AG04449 (cell line): Measurements from ENCODE around the gene CCDC57.

Experiments used
- CTCF ChIA-PET: fragments of 350-600 bp; formaldehyde crosslinking; extraction: SDS; loops from one replicate; lab custom pipeline; 2021; ENCODE audit warnings: antibody characterized with exemption; lab: Yijun Ruan, JAX
- POLR2A ChIA-PET: fragments of 400-600, 350-600 bp; formaldehyde crosslinking; extraction: SDS; loops from one replicate; lab custom pipeline; 2020; ENCODE audit warnings: antibody characterized with exemption, inconsistent platforms; lab: Yijun Ruan, JAX
- DNase-seq: peaks from one replicate; pipeline ENCODE4 v3.0.0-alpha.2; 2010; ENCODE audit warnings: low read depth, low spot score
- H3K4me3 ChIP-seq: 2 replicates; pipeline ENCODE4 v1.5.1; 2011; ENCODE audit warnings: low read depth, mild to moderate bottlenecking, control low read depth, low read length
- TF ChIP-seq, protein P1 (sequence below): IDR thresholded peaks from one replicate; pipeline ENCODE4 v1.5.1; 2011; ENCODE audit warnings: mild to moderate bottlenecking, moderate library complexity, low read length, control low read depth, inconsistent platforms; ENCODE audit not compliant: insufficient read depth; ENCODE audit errors: missing control alignments

The CCDC57 gene

DNA sequence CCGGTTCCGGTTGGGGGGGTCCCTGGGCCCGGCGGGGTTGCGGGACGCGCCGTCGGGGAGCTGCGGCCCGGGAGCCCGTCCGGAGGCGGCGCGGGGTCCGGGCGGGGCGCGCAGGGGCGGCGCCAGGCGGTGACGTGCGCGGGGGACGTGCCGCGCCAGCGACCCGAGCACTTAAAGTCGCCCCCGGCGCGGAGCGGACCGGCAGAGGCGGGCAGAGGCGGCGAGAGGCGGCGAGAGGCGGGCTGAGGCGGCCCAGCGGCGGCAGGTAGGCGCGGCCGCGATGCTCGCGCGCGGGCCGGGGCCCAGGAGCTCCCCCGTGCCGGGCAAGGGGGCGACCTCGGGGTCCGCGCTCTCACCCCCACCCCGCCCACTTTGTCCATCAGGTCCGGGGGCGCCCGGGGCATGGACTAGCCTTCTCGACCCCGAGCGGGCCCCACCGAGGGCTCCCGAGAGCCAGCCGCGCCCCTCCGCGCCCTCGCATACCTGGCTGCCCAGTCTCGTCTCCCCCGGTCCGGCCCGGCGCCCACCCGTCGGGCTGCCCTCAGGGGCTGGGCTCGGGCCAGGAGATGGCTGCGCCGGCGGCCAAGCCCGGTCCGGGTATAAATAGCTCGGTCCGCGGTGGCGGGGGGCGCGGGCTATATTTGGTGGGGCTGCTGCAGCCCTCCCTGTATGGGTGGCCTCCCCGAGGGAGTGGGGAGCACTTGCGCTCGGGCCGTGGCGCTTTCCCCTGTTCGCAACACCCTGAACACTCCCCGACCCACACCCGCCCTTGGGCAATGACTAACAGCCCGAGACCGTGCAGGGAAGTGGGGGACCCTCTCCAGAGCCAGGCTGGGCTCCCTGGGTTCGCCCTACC is 16.4 kb upstream of the CCDC57 start, which contains the start of gene SLC16A3:
Gene SLC16A3, plus strand, starts transcription at position 201 of the 856 bp plus-strand sequence. CDS start 6,967 bp downstream, outside the sequence.
- DNase-seq, result no peak
- POLR2A ChIA-PET, result interaction anchor here (0.6 to 4.6 kb wide), 20 partner anchors 10 to 302 kb away, joined by 3 to 101 read pairs (median 3); partner anchors contain the start of genes CCDC57, CENPX, FASN and LRRC45
- H3K4me3 ChIP-seq, result peak within 1 kb of the TSS; percentile 86

DNA sequence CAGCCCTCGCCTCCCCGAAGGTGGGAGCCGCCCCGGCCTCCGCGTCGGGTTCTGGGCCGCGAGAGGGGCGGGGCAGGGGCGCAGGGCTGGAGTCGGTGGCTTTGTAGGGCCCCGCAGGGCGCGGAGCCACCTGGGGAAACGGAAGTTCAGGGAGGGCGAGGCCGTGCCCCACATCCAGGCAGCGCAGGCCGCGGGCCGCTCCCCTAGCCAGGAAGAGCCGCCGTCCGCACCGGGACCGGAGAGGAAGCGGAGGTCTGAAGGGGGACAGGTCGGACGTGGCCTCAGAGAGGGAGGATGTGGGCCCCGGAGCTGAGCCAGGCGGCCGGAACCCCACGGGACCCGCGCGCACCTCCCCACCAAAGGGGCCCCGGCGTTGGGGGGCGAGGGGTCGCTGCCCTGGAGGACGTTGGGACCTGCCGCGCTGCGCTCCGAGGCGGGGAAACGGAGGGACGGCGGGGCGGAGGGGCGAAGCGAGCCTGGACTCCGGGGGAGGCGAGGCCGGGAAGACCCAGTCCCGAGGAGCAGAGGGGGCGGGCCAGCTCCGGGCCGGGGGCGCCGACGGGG is 15.7 kb upstream of the CCDC57 start:
- POLR2A ChIA-PET, result interaction anchor here (0.6 to 4.6 kb wide), 16 partner anchors 11 to 301 kb away, joined by 3 to 101 read pairs (median 3); partner anchors contain the start of genes CCDC57, CENPX, LRRC45 and MAFG
- peak overlapping the region; percentile 86 for H3K4me3 ChIP-seq
- DNase-seq, result no peak
- CTCF ChIA-PET, result interaction anchor here (1.5 to 3.7 kb wide), 3 partner anchors 10 to 198 kb away, joined by 4 to 18 read pairs (median 8); no protein-coding TSS in a partner anchor
- TF ChIP-seq, protein P1, sequence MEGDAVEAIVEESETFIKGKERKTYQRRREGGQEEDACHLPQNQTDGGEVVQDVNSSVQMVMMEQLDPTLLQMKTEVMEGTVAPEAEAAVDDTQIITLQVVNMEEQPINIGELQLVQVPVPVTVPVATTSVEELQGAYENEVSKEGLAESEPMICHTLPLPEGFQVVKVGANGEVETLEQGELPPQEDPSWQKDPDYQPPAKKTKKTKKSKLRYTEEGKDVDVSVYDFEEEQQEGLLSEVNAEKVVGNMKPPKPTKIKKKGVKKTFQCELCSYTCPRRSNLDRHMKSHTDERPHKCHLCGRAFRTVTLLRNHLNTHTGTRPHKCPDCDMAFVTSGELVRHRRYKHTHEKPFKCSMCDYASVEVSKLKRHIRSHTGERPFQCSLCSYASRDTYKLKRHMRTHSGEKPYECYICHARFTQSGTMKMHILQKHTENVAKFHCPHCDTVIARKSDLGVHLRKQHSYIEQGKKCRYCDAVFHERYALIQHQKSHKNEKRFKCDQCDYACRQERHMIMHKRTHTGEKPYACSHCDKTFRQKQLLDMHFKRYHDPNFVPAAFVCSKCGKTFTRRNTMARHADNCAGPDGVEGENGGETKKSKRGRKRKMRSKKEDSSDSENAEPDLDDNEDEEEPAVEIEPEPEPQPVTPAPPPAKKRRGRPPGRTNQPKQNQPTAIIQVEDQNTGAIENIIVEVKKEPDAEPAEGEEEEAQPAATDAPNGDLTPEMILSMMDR, result no peak

More for the DNA sequence above, 16.4 kb upstream of the CCDC57 start, which contains the start of gene SLC16A3:
- CTCF ChIA-PET, result interaction anchor here (1.5 to 3.7 kb wide), 3 partner anchors 10 to 199 kb away, joined by 4 to 18 read pairs (median 8); no protein-coding TSS in a partner anchor
- TF ChIP-seq, protein P1, result no peak

DNA sequence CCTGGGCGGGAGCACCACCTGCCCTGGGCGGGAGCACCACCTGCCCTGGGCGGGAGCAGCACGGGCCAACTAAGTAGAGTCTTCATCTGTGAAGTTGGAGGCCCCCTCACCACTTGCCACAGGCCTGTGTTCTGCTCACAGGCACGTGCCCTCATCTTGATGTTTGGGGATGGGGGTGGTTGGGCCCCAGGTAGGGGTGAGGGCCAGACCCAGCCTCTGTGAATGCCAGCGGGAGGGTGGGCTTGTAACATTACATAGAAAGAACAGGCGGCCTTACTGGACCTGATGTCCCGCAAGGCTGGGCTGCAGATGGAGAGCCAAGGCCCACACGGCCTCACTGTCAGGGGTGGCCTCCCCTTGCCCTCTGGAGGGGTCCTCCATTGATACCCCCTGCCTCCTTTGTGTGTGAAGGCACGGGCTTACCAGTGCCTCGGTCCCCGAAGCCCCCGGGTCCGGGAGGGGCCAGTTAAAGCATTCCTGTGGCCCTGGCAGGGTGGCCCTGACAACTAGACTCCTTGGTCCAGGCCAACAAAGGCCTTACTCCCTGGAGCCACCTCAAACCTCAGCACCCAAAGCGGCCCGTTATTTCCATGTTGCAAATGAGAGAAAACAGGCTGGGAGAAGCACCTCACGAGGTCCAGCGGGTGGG is 15.1 kb upstream of the CCDC57 start:
- ChIA-PET POLR2A (interaction anchor here (2.9 to 4.5 kb wide), 2 partner anchors 11 to 22 kb away, joined by 20 to 101 read pairs; partner anchors contain the start of gene CCDC57), CTCF (interaction anchor here (2.4 kb wide), 1 partner anchor 8 kb away, joined by 14 read pairs; no protein-coding TSS in a partner anchor)
- H3K4me3 ChIP-seq, result peak overlapping the region; percentile 86
- DNase-seq, result no peak
- TF ChIP-seq, protein P1, result no peak

DNA sequence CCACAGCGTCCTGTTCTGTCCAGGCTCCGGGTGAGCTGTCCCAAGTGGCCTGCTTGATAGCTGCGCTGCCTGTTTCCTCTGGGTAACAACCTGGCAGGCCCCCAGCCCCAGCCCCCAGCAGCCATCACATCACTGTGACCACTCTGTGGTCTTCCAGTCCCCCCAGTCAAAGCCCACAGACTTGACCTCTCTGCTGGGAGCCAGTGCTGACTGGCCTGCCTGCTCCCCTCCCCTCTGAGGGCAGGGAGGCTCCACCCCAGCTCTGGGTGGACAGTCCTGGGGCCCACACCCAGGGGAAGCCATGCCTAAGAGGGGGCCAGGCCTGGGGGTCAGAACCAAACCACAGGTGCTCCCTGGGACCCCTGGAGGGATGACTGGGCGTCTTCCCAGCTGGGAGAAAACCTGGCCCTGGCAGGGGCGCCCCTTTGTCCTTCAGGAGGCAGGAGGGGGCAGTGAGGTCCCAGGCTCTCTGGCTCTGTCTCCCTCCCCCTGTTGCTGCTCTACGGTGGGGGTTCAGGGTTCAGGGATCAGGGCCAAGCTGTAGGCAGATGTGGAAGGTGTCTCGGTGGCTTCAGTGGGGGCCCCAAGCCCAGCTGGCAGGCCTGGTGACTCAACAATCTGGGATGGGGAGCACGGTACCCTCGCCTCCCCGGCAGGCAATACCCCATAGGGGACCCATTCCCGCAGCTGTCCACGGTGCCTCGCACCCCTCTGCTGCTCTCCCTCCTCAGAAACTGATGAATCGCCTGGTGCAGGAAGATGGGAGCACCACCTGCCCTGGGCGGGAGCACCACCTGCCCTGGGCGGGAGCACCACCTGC is 14.4 kb upstream of the CCDC57 start:
- ChIA-PET POLR2A (no interaction called here), CTCF (interaction anchor here (1.1 to 2.4 kb wide), 2 partner anchors 9 to 21 kb away, joined by 4 to 14 read pairs; no protein-coding TSS in a partner anchor)
- TF ChIP-seq, protein P1, result no peak

DNA sequence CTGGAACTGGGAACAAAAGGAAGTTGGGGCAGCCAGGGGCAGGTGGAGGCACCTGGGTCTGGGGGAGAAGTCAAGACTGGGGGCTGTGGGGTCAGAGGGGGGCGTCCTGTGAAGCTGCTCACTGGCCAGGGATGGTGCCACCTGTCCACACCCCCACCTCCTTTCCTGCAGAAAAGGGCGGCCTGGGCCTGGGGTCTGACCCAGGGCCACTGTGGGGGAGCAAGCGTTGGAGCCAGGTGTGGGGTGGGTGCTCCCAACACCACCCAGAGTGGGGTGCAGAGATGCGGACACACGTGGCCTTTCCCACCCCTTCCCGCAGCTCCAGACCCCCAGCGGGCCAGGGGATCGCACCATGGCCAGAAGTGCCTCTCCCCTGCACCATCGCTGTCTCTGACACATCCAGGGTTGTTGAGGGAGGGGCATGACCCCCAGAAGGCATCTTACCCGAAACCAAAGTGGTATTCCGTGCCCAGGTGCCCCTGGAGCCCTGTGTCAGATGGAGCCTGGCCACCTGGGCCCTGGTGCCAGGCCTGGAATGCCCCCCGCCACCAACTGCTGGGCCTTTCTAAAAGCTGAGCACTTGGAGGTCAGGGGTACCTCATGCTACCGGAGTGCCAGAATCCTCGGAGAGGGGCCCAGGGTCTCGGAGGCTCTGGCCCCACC is 13.6 kb upstream of the CCDC57 start:
- H3K4me3 ChIP-seq, result no peak overlapping the region
- POLR2A ChIA-PET, result no interaction called here
- TF ChIP-seq, protein P1, result no peak
- DNase-seq, result no peak
- CTCF ChIA-PET, result interaction anchor here (1.1 to 2.4 kb wide), 2 partner anchors 9 to 20 kb away, joined by 4 to 14 read pairs; no protein-coding TSS in a partner anchor

More for the DNA sequence above, 14.4 kb upstream of the CCDC57 start:
- no peak for DNase-seq
- H3K4me3 ChIP-seq, result peak overlapping the region; percentile 3; the same call in 1 of the 2 replicates
